ENCODE results near the gene EIF4E2.

GRCh38 chr2:232543491-232543890 is 7.0 kb upstream of the EIF4E2 start:
- no peak for TF ChIP-seq POLR2AphosphoS5 (IDR thresholded peaks at IDR 0.05)
- no peak for TF ChIP-seq CTCF (IDR thresholded peaks at IDR 0.05)
- no peak for TF ChIP-seq POLR2A (IDR thresholded peaks at IDR 0.05)

All from breast epithelium (tissue), 3 donors.